Stimulated activated memory B cell treated with anti-CD40 and anti-IgM and Interleukin-4, amounts not matched to agents 10 μg/mL and 1 μg/mL and 100 μg/mL, for 72 hours (primary cell): Measurements from ENCODE around the gene MATN4.

Experiments
- ATAC-seq: fragments of 150-1000 bp; cut with Tn5 transposase; 2 replicates; pipeline ENCODE4 v1.10.0; 2021
- H3K27ac Mint-ChIP-seq: one replicate; pipeline ENCODE4 v1.8.0; 2022; ENCODE audit warnings: mild to moderate bottlenecking, mixed read lengths
- H3K27me3 Mint-ChIP-seq: one replicate; pipeline ENCODE4 v1.8.0; 2022; ENCODE audit warnings: mixed read lengths
- H3K36me3 Mint-ChIP-seq: one replicate; pipeline ENCODE4 v1.8.0; 2022; ENCODE audit warnings: mixed read lengths
- H3K4me1 Mint-ChIP-seq: one replicate; pipeline ENCODE4 v1.8.0; 2022; ENCODE audit warnings: mixed read lengths
- H3K4me3 Mint-ChIP-seq: one replicate; pipeline ENCODE4 v1.8.0; 2022; ENCODE audit warnings: mild to moderate bottlenecking, moderate library complexity, mixed read lengths
- H3K9me3 Mint-ChIP-seq: one replicate; pipeline ENCODE4 v1.8.0; 2022; ENCODE audit warnings: mixed read lengths

Gene MATN4

DNA sequence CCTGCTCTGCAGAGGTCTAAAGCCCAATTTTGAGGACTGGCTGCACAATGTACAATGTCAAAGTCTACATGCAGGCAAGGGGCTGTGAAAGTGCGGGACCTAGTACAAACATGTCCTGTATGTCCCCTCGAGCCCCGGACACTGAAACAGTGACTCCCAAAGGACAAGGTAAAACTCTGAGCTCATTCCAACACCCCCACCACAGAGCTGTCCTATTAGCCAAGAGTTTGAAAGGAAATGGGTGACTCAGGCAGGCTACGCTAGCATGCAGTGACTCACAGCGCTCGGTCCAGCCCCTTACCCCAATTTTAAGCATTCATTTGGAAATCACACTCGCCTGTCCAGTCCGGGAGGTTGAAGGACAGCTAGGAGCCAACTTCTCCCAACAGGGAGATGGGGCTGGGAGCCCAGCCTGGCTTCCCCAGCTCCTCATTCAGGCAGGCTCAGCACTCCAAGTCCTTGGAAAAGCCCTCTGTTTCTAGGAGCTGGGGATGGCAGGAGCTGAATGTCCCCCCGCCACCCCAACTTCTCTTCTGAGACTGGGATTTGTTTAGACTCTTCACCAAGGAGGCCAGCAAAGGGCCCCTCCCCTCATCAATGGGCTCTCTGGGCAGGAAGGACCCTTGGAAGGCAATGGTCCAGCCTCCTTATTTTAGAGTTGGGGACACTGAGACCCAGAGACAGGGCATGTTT lies 36.2 kb upstream of the MATN4 start:
- Mint-ChIP-seq H3K27ac (no peak overlapping the region), H3K36me3 (no peaks in the 10 kb centered on the region), H3K4me1 (peaks cover 31% of the 10 kb centered on the region), H3K9me3 (no peaks in the 10 kb centered on the region), H3K4me3 (no peak overlapping the region), H3K27me3 (peaks cover 57% of the 10 kb centered on the region)
- ATAC-seq: no peak

- Mint-ChIP-seq H3K27me3 (peaks cover 59% of the 10 kb centered on the region), H3K4me1 (peaks cover 29% of the 10 kb centered on the region), H3K36me3 (no peaks in the 10 kb centered on the region), H3K27ac (no peak overlapping the region), H3K4me3 (no peak overlapping the region), H3K9me3 (no peaks in the 10 kb centered on the region)
- ATAC-seq: no peak
These were observed 35.6 kb upstream of the MATN4 start for GRCh38 chr20:45343532-45344167.

DNA sequence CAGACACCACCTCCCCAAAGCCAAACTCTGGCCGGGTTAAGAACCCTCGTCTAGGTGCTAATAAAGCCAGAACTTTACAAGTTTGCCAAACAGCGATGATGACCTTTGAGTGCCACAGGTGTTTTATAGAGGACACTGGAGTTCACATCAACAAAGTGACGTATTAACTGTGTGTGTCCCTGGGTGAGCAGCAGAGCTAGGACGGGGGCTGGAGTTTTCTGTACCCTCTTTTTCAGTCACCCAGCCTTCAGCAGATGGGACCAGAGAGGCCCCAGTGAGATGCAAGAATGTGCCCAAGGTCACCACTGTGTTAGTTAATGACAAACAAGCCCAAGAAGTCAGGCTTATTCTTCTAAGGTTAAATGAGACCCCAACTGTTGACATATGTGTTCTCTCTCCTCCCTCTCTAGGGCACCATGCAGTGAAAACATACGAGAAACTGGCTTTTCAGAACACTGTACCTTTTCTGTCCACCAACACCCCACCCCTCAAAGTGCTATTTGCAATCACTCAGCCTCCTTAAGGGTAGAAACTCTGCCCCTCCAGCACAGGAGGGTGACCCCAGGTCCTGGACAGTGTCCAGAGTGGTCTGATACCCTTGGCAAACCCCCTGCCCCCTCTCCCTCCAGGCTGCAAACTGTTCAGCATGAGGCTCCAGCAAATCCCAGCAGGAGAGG lies 34.9 kb upstream of the MATN4 start:
- ATAC-seq: no peak
- H3K27me3 Mint-ChIP-seq: peaks cover 52% of the 10 kb centered on the region
- no peak overlapping the region for H3K27ac Mint-ChIP-seq
- H3K9me3 Mint-ChIP-seq: no peaks in the 10 kb centered on the region
- H3K36me3 Mint-ChIP-seq: no peaks in the 10 kb centered on the region
- peaks cover 23% of the 10 kb centered on the region for H3K4me1 Mint-ChIP-seq
- no peak overlapping the region for H3K4me3 Mint-ChIP-seq

DNA sequence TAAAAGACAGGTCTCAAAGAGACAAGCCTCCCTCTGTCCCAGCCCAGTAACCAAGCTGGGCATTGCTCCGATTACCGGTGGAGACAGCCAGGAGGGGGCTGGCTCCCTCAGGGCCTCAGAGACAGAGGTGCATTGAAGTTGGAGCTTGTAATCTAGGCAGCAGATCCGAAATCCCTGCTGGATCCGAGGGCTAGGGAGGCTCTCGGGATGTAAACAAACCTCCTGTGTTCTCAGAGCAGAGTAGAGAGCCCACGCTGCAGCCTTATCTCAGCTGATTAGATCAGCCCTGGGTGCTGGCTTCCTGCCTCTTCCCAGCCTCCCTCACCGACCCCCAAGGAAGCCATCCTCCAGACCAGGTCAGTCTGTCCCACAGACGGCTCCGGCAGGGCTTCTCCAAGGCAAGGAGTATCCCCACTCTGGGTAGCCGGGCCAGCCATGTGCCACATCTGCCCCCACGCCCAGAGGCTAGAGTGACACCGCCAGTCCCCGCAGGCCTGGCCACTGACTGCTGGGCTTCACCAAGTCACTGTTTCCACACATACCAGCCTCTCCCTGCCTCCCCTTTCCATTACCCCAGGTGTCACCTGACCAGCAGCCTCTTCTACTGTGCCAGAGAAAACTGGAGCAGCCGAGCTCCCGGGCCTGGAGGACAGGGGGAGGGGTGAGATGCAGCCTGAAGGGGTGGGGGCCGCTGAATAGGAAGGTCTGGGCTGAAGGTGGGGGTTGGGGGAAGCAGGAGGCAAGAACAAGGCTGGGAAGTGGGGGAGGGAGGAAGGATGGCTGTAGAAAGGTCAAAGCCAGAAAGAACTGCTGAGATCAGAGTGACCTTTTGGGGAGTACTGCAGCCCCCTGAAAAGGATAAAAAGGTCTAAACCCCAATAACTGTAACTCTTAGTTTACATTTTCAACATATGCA lies 34.1 kb upstream of the MATN4 start:
- peaks cover 44% of the 10 kb centered on the region for H3K27me3 Mint-ChIP-seq
- no peak overlapping the region for H3K4me3 Mint-ChIP-seq
- H3K36me3 Mint-ChIP-seq: no peaks in the 10 kb centered on the region
- peaks cover 15% of the 10 kb centered on the region for H3K4me1 Mint-ChIP-seq
- ATAC-seq: no peak
- H3K27ac Mint-ChIP-seq: no peak overlapping the region
- no peaks in the 10 kb centered on the region for H3K9me3 Mint-ChIP-seq

- peaks cover 12% of the 10 kb centered on the region for H3K4me1 Mint-ChIP-seq
- ATAC-seq: no peak
- no peak overlapping the region for H3K27ac Mint-ChIP-seq
- peaks cover 38% of the 10 kb centered on the region for H3K27me3 Mint-ChIP-seq
- H3K36me3 Mint-ChIP-seq: no peaks in the 10 kb centered on the region
- H3K4me3 Mint-ChIP-seq: no peak overlapping the region
- no peaks in the 10 kb centered on the region for H3K9me3 Mint-ChIP-seq
These were observed 33.5 kb upstream of the MATN4 start for GRCh38 chr20:45341579-45341938.

DNA sequence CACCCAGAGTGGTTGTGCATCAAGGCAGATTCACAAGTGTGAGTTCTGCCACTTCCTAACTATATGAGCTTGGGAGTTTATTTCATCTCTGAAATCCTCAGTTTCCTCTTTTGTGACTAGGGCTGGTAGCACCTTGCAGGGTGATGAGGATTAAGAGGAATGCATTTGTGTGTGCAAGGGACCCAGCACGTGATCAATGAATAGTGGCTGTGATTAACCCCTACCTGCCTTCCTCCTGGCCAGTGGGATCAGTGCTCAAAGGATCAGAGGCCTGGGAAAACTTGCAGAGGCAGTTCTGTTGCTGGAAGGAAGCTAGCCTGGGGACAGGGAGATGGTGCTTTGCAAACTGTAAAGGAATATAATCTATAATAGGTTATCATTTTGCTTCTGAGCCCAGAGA lies 32.9 kb upstream of the MATN4 start:
- Mint-ChIP-seq H3K27ac (no peak overlapping the region), H3K36me3 (no peaks in the 10 kb centered on the region), H3K27me3 (peaks cover 33% of the 10 kb centered on the region), H3K9me3 (no peaks in the 10 kb centered on the region), H3K4me3 (no peak overlapping the region), H3K4me1 (peaks cover 6% of the 10 kb centered on the region)
- no peak for ATAC-seq

DNA sequence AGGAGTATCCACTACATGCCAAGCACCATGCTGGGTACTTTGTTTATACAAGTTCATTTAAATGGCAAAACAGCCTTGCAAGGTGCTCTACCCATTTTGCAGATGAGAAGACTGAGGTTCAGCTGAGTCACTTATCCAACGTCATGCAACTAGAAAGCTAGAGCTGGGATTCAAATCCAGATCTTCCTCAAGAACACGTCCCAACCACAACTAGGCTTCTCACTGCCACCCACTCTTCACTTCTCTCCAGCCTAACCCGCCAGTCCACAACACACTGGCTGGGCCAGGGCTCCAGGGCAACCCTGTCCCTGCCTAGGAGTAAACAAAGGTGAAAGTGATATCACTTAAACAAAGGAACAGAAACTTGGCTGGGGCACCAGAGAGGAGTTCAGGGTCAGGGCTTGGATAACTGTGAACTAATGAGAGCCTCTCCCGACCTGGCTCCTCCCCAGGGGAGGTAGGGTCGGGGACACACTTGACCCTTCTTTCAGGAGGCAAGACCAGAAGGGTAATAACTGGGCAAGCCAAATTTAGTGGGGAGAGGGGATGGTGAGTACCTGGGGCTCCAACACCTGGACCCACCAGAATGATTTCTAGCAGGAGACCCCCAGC lies 32.2 kb upstream of the MATN4 start:
- ATAC-seq: no peak
- H3K9me3 Mint-ChIP-seq: no peaks in the 10 kb centered on the region
- H3K4me3 Mint-ChIP-seq: no peak overlapping the region
- H3K27ac Mint-ChIP-seq: no peak overlapping the region
- H3K36me3 Mint-ChIP-seq: no peaks in the 10 kb centered on the region
- peaks cover 6% of the 10 kb centered on the region for H3K4me1 Mint-ChIP-seq
- H3K27me3 Mint-ChIP-seq: peaks cover 27% of the 10 kb centered on the region

DNA sequence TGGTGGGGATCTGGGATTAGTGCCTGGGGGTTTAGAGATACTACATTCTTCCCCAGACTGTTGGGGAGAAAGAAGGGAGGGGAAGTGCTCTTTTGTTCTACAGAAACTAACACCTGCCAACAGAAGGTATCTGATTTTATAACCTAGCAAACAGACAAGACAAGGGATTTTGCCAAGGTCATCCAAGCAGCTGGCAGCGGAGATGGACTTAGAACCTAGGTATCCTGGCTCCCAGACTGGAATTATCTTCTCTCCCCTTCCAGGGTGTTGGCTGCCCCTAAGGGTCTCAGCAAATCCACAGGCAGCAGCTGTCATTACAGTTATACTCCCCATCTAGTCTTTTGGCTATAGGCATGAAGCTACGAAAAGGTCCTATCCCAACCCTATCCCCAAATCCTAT lies 31.7 kb upstream of the MATN4 start:
- Mint-ChIP-seq H3K27ac (no peak overlapping the region), H3K36me3 (no peaks in the 10 kb centered on the region)

GRCh38 chr20:45339084-45339483 lies 31.0 kb upstream of the MATN4 start:
- Mint-ChIP-seq H3K4me3 (no peak overlapping the region), H3K27me3 (peaks cover 18% of the 10 kb centered on the region), H3K4me1 (no peaks in the 10 kb centered on the region), H3K27ac (no peak overlapping the region), H3K9me3 (no peaks in the 10 kb centered on the region), H3K36me3 (no peaks in the 10 kb centered on the region)
- ATAC-seq: no peak

More for the DNA sequence above, 31.7 kb upstream of the MATN4 start:
- no peak overlapping the region for H3K4me3 Mint-ChIP-seq
- peaks cover 21% of the 10 kb centered on the region for H3K27me3 Mint-ChIP-seq
- no peaks in the 10 kb centered on the region for H3K9me3 Mint-ChIP-seq
- no peak for ATAC-seq
- peaks cover 1% of the 10 kb centered on the region for H3K4me1 Mint-ChIP-seq

GRCh38 chr20:45338121-45339030 lies 30.3 kb upstream of the MATN4 start:
- Mint-ChIP-seq H3K36me3 (no peaks in the 10 kb centered on the region), H3K27me3 (peaks cover 18% of the 10 kb centered on the region), H3K4me1 (no peaks in the 10 kb centered on the region), H3K27ac (no peak overlapping the region), H3K9me3 (no peaks in the 10 kb centered on the region), H3K4me3 (no peak overlapping the region)
- ATAC-seq: no peak

DNA sequence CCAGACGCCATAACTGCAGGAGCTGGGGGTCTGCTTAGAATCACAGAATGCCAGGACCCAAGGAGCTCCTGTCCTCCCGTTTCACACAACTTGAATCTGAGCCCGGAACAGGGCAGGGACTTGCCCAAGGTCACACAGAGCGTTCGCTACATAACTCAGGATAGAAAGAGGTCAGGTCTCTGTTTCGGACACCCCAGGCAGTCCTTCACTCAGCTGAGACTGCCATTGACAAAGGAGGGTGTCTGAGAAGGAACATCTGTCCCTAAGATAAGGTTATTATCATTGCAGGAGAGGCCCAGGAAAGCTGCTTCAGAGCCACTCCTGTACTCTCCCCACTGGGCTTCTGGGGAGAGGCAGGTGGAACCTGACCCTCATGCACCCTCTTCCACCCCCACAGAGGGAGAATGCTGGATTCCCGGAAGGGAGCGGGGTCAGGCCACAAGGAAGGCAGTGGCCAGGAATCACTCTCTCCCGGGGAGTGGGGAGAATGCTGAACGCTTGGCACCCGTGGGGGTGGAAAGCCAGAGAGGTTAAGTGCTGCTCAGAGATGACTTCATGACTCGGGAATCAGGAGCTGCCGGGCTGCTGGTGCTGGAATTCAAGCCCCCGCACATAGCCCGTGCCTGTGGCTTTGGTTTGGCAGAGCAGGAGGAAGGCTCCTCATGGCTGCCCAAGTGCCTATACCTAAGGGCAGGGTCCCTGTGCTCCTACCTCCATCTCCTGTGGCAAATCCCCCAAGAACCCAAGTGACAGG lies 29.4 kb upstream of the MATN4 start:
- Mint-ChIP-seq H3K27ac (no peak overlapping the region), H3K9me3 (no peaks in the 10 kb centered on the region), H3K36me3 (no peaks in the 10 kb centered on the region), H3K4me1 (no peaks in the 10 kb centered on the region), H3K4me3 (no peak overlapping the region), H3K27me3 (peaks cover 18% of the 10 kb centered on the region)
- no peak for ATAC-seq

DNA sequence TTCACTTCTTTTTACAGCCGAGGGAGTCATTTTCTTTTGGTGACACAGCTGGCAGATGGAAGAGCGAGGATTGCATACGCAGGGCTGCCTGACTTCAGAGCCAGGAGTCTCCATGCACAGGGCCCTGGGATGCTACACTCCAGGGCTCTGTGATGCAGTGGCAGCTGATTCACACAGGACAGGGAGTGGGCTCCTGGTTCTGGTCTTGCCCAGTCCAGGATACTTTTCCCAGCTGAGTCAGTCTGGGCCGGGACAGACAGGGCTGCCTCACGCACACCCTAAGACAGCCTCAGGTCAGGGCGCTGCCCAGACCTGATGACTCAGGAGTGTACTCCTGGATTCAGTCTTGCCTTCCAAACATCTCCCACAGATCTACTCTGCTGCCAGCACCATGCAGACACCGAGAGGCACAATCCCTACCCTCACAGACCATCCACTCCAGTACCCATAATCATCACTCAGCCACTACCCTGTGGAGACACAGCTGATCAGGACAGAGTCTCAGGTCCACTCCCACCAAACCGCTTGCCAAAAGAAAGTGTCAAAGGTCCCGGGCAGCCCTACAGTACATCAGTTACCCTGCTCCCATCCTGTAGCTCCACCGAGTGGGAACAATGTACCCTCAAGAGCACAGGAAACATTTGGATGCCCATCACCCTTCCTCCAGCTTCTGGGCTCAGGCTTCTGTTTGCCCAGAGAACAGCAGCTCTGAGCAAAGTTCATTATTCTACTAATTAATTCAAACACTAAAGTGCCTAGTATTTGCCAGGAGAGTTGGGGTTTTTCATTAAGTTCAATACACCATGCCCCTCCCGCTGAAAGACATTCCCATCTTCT lies 28.6 kb upstream of the MATN4 start:
- Mint-ChIP-seq H3K4me1 (no peaks in the 10 kb centered on the region), H3K27ac (no peak overlapping the region), H3K27me3 (peaks cover 18% of the 10 kb centered on the region), H3K9me3 (no peaks in the 10 kb centered on the region), H3K4me3 (no peak overlapping the region), H3K36me3 (no peaks in the 10 kb centered on the region)
- no peak for ATAC-seq

DNA sequence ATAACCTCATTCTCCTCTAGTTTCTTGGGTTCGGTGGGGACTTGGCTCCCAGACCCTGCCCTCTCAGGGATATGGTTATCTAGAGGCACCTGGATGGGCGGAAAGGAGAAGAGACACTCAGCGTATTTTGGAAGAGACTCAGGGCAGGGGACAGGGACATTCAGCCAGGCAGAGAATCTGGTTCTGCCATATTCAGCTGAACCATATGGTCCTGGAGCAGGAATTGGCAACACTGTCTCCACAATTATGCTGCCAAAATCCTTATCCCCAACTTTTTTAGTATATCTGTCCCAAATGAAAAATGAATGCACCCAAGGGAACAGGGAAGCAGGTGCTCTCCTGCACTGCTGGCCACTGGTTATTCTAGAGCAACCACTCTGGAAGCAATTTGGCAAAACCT lies 22.4 kb upstream of the MATN4 start:
- H3K27me3 Mint-ChIP-seq: no peaks in the 10 kb centered on the region
- no peak overlapping the region for H3K27ac Mint-ChIP-seq
- no peaks in the 10 kb centered on the region for H3K36me3 Mint-ChIP-seq
- H3K4me3 Mint-ChIP-seq: no peak overlapping the region
- H3K9me3 Mint-ChIP-seq: no peaks in the 10 kb centered on the region
- peaks cover 6% of the 10 kb centered on the region for H3K4me1 Mint-ChIP-seq
- ATAC-seq: no peak
